Ovary (tissue), 3 donors: Measurements from ENCODE around the gene PEX14.

Experiments used
- CTCF ChIP-seq, 3 donors: fragments of 450-650 bp in 2 of 3; fragments of 200-600 bp in 1 of 3; IDR thresholded peaks; one replicate each; pipeline versions ENCODE4 v1.5.1 to v1.8.0; 2016 to 2022; ENCODE audit warnings: antibody characterized with exemption in 3 of 3, mild to moderate bottlenecking in 1 of 3
- POLR2A ChIP-seq: fragments of 450-650 bp; IDR thresholded peaks from one replicate; pipeline ENCODE4 v1.6.1; 2017; ENCODE audit warnings: antibody characterized with exemption, mild to moderate bottlenecking, moderate library complexity
- donor health status: DM: no; HTN: no; CAD: no.

- peak; percentile 97 to 99 (median 99) for TF ChIP-seq CTCF (IDR thresholded peaks at IDR 0.05)
- TF ChIP-seq POLR2A, result no peak
Measured at GRCh38 chr1:10430216-10431069, 44.3 kb upstream of the PEX14 start, which contains the start of gene CENPS.
